Measurements from ENCODE around the gene PANK2.

GRCh38 chr20:3890398-3890751, 1.2 kb downstream of the PANK2 start:
- TF ChIP-seq CTCF (conservative IDR thresholded peaks at IDR 0.05) = no peak
- TF ChIP-seq ZFX (IDR thresholded peaks at IDR 0.05) = no peak
